GM19452 (cell line): ENCODE measurements around the gene PIANP.
A peak's percentile ranks its signal among the peaks of the same experiment; 100 is the strongest.

Experiments used
- ATAC-seq: cut with Tn5 transposase; IDR thresholded peaks from one replicate; pipeline ENCODE4 v1.9.1; 2021; ENCODE audit not compliant: unreplicated experiment

The PIANP gene

DNA sequence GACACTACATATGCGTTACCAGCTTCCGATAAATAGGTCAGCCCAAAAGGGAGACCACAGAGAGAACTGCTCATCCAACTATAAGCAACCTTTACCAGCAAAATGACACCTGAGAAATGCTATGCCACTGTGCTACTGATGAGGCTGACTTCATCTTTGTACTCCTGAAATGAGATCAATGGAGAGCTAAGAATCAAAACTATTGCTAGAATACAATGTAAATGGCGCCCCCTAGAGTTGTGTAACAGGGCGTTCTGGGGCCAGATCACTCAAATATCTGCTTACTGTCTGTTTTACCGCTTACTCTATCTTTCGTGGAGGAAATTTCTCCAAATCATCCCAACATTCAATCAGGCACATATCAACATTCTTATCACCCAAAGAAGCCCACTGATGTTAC lies 16.0 kb downstream of the PIANP start:
- ATAC-seq = no peak

GRCh38 chr12:6676962-6677361 lies 23.7 kb downstream of the PIANP start:
- no peak for ATAC-seq

DNA sequence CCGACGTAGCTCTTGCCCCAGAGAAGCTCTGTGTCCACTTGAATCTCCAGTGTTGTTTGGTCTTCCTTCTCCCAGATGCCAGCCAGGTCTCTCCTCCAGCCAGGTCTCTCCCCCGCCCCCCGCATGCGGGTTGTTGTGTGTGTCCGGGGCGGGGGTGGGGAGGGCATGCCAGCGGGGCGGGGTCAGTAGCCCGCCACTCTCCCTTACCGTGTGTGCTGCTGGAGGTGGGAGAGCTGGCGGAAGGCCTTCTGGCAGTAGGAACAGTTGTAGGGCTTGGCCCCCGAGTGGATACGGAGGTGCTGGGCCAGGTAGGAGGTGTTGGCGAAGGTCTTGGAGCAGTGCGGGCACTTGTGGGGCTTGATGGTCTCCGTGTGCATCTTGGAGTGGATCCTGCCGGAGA lies 28.5 kb downstream of the PIANP start:
- no peak for ATAC-seq

DNA sequence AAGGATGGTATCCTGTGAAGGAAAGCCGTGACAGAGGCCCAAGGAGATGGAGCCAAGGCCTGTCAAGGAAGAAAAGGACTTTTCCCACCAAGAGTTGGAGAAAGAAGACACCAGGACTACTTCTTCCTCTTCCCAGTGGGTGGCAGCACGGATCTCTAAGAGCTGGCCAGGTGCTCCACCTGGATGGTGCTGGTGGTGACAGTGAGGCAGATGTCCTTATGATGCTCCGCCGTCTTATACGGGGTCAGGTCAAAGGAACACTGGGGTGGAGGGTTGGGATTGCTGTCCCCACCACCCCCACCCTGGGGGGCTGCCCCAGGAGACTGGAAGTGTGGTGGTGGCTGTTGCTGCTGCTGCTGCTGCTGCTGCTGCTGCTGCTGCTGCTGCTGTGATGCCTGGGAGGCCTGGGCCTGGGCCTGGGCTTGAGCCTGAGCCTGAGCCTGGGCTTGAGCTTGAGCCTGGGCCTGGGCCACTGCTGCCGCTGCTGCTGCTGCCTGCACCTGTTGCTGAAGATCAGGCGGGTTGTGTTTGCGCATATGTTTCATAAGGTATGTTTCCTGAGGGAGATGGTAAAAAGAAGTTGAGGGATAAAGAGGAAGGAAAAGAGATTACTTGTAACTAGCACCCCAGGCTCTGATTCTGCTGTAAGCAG lies 32.9 kb downstream of the PIANP start:
- ATAC-seq = no peak

DNA sequence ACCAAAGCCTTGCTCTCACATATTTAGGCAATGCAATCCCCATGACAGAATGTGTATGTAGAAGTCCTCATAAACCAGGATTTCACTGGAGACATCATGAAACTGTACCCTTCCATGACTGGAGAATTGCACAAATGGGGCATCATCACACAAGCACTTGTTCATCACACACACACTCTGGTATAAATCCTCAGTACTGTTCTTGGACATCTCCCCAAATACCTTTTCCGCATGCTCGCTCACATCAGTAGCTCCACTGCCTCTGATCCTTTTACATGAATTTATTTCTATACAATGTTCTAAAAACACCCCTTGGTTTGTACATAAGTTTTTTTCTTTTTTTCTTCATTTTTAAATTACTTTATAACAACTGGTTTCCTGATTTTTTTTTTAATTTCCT lies 34.4 kb downstream of the PIANP start:
- ATAC-seq = no peak

GRCh38 chr12:6664902-6665301 lies 35.7 kb downstream of the PIANP start:
- no peak for ATAC-seq

- peak; percentile 98 for ATAC-seq
These were observed 37.5 kb downstream of the PIANP start, which contains the start of gene ING4 for GRCh38 chr12:6662906-6663742. ING4 (minus strand) TSS chr12:6663119; CDS start chr12:6663101, 18 bp downstream.

DNA sequence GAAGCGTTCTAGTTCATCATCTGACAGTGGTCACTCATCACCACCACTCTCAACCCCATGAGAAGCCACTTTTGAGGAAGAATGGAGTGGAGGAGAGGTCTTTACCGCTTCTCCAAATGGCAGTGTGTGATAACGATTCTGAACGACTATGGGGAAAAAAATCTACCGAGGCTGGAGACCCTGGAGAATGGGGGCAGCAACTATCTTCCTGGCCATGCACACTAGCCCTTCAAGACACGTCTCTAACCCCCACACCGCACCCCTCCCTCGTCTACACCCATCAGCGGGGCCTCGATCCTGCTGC lies 38.1 kb downstream of the PIANP start:
- no peak for ATAC-seq

GRCh38 chr12:6653987-6654386 lies 46.6 kb downstream of the PIANP start:
- ATAC-seq = no peak

- no peak for ATAC-seq
These were observed 47.3 kb downstream of the PIANP start for GRCh38 chr12:6653342-6653741.

DNA sequence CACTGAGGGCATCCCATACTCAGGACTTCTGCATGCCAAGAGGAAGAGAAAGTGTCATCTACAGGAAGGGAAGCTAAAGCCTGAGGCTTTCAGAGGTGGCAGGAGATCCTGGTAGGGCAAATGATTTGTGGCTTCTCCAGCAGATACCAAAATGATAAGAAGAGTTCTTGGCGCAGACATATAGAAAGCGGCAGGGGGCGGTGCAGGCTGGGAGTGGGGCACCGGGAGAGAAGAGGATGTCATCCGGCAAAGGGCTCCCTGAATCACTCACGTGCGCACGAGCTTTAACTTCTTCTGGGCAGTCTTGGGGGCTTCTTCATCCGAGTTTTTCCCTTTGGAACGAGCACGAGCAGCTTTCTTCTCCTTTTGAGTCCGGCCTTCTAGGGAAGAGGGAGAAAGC lies 48.2 kb downstream of the PIANP start:
- no peak for ATAC-seq

- ATAC-seq = no peak
These were observed 49.8 kb downstream of the PIANP start for GRCh38 chr12:6650832-6651231.

DNA sequence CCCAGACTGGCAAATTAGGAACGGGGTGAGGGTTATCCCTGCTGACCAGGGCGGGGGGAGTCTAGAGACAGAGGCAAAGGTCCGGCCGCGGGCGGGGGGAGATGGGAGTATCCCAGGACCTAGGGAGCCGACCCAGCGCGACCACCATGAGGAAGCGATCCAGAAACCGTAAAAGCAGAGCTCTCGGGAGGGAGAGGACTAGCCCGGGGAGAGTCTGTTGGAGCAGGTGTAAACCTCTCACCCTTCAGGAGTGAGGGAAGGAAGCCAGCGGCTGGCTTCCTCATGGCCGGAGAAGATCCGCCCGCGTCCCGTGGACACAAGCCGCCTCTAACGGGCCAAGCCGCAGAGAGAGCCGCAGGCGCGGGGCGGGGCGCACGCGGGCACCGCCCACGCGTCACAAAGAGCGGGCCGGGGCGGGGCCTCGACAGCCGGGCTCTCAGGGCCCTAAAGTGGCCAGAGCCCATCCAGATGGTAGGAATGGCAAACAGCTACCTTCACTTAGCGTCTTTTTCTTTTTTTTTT lies 53.5 kb downstream of the PIANP start, which contains the start of gene ACRBP:
TSS of gene ACRBP (minus strand) at position 350 of the 522 bp plus-strand sequence. CDS start at position 284, 66 bp downstream.
- ATAC-seq = no peak

- ATAC-seq = no peak
These were observed 54.1 kb downstream of the PIANP start for GRCh38 chr12:6646276-6647082.

DNA sequence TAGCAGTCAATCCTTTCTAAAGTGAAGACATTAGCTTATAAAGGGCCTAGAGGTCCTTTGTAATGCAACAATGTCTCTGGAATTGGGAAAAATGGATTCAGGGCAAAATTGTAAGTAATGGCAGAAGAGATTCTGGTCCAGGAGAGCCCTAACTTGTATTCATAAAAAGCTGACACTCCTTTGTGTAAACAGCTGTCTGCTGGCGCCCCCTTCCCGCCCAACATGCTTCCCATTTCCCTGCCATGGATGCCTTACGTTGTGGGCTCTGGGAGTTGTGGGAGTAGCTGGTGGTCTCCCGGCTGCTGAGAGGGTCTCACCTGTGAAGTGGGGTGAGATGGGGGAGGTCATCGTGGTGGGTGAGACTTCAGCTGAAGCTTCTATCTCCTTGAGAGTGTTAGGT lies 55.7 kb downstream of the PIANP start:
- ATAC-seq = no peak

DNA sequence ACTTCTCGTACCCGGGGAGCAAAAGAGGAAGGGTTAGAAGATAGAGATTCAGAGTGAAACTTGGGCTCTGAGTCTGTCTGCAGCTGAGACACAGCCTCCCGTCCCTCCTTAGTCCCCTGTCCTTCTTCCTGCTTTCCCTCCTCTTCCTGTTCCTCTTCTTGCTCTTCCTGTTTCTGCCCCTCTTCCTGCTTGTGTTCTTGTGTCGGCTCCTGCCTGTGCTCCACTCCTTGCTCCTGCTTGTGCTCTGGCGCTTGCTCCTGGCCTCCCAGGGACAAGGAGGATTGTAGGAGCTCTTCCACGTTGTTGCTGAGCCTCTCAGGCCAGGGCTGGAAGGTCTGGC lies 56.4 kb downstream of the PIANP start:
- no peak for ATAC-seq
